Right renal cortex interstitium (tissue), 3 donors: ENCODE measurements around the gene MRPL12. TPM values are rescaled to one million over a fixed set of nuclear protein-coding genes. Genes with fewer than 3 reads are reported as not detected.

Experiments
- DNase-seq, 3 donors: peaks; one replicate each; pipeline ENCODE4 v3.0.0-alpha.2; 2013; ENCODE audit warnings: low read depth in 3 of 3, low spot score in 2 of 3
- polyA plus RNA-seq, 3 donors: library from polyadenylated mRNA; unstranded; fragments of 120-200 nt; gene quantifications; one replicate each; pipeline ENCODE4 v1.2.1, GENCODE V29; 2013; ENCODE audit not compliant: insufficient read length in 3 of 3

Gene MRPL12
- polyA plus RNA-seq, 3 donors = 38.3 to 44.0 (median 43.9) TPM

DNA sequence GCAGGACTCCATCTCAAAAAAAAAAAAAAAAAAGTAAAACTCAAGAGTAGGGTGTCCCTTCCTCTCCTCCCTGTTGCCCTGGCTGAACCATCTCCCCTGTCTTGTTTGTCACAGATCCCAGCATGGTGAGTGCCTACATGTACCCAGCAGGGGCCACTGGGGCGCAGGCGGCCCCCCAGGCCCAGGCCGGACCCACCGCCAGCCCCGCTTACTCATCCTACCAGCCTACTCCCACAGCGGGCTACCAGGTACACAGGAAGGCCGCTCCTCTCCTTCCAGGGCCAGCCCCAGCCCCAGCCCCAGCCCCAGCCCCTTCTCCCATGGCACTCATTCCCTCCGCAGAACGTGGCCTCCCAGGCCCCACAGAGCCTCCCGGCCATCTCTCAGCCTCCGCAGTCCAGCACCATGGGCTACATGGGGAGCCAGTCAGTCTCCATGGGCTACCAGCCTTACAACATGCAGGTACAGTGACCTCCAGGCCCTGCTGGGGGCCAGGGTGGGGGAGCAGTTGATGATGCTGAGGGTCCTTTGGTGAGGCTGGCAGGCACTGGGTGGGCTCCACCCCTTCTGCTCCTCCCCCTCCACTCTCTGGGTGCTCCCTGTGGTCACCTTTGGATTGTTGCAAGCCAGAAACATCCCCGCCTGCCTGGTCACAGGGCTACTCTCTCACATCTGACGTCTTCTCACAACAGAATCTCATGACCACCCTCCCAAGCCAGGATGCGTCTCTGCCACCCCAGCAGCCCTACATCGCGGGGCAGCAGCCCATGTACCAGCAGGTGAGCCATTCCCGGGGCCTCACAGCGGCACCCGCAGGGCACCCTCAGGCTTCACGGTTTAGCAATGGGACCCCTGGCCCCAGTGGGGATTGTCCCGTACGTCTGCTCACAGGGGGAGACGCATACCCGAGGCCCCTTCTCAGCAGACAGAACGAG is 2.5 kb upstream of the MRPL12 start:
- DNase-seq = no peak

- DNase-seq = no peak
These were observed 1.7 kb upstream of the MRPL12 start for GRCh38 chr17:81701288-81702071.

GRCh38 chr17:81703747-81704654 is 834 bp downstream of the MRPL12 start:
- no peak for DNase-seq

DNA sequence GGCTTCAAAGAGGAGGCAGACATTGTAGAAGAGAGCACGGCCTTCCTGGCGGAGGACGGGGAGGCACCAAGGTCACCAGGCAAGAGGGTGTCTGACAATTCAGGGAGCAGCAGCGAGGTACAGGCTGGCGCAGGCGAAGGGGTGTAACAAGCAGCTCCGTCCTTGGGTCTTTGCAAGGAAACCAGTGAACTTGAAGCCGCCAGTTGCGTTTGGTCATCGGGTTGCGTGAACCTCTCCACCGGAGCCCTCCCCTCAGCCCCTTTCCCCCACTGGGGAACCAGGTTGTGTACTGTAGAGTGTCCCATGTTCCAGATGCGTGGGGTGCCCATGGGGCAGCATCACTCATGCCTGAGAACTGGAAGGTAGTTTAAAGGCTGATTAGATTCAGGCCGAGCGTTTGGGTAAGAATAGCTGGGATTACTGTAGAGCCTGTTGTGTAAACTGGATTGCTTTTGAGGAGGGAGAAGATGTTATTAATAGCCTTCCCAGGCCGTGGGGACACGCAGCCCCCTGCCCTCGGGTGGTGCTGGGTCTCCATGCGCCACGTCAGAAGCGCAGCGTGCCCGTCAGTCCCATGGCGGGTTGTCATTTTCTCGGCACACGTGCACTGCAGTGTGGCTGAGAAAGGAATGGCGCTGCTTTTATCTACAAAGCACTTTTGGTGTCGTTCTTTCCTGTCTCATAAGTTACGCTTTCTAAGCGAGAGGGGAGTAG is 2.5 kb downstream of the MRPL12 start:
- no peak for DNase-seq

DNA sequence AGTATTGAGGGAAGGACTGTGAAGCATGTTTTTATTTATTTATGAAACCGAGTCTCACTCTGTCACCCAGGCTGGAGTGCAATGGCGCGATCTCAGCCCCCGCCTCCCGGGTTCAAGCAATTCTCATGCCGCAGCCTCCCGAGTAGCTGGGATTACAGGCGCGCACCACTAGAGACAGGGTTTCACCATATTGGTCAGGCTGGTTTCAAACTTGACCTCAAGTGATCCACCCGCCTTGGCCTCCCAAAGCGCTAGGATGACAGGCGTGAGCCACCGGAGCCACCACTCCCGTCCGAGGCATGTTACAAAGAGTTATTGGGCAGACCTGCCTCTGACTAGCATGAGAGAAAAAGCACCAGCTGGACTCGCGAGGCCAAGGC is 3.1 kb downstream of the MRPL12 start:
- DNase-seq = no peak

GRCh38 chr17:81706757-81707624 is 3.8 kb downstream of the MRPL12 start:
- DNase-seq = no peak

DNA sequence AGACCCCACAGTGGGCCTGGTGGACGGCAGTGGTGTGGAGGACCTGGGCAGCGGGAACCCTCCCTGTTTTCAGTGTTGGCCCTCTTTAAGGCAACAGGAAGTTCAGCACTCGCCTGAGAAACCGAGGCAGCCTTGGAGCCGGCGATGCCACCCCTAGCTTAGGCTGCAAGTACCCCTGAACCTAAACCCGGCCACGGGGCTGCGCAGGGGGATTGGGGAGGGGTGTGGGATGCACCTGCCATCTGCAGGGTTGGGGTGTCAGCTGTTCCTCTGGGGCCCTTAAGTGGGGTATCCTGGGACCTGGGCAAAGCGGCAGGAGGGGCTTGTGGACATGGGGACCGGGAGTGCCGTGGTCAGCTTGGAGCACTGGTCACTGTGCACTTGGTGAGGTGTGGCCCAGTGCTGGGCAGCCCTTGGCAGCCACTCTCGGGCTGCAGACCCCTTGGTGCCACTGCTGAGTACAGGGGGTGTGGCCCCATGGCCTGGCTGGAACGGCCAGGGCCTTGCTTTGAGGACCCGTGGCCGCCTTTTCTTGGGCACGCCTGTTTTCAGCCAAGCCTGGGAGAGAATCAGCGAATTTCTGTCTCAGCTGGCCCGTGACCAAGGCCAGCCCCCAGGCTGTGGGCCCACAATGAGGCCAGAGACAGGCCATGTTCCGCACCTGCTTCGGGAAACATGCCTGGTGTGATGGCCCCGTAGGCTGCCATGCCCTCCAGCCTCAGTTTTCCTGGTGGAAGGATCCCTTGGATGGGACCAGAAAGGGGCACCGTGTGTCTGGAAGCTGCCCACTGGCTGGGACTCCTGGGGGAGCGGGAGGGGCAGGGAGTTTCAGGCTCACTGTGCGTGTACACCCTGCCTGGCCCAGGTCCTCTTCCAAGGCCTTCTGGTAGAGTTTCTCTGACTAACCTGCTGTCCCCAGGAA is 4.8 kb downstream of the MRPL12 start:
- DNase-seq = no peak

DNA sequence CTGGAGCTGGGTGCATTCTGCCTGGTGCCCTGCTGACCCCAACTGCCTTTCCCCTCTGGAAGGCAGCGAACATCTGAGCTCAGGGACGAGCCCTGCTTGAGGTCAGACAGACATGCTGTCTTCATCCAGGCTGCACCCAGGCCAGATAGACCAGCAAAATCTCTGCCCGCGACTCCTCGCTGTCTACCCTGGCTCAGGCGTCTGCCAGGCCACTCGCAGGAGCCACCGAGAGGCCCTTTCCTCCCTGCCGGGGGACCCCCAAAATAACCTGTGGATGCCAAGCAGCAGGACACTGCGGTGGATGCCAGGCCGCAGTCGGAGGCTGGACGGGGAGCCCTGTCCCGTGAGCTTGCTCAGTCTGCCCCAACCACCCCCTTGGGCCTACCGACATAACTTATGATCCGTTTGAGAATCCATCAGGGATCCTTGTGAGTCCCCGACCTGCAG is 5.6 kb downstream of the MRPL12 start:
- no peak for DNase-seq

DNA sequence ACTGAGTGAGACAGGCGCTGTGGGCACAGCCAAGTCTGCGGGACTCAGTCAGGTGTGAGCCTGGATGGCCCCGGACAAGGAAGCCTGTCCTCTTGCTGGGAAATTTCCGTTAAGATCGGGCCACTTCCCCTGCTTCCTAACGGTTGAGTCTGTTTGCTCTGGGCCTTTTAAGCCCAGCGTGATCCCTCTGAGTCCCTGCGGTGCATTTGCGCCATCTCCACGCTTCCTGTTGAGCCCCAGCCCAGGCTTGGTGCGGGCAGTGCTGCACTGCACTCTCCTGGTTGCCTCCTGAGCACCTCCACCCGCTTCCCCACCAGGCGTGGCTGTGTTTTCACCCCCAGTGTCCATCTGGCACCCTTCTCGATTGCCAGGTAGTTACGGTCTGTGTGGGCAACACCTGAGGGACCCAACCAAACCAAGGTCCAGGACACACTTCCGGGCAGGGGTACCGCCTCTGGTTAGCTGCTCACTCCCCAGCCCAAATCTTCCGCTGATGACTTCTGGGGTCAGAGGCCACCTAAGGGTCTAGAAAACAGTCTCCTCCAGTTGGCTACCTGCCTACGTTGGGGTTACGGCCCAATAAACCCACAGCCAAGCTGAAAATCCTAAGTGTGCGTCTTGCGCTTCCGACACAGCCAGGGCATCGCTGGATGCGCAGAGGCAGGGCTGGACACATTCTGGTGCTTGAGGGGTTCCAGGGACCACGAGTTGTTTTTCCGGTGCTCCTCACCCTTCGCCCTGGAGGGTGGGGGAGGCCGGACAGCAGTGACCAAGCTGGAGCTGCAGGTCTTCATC is 7.5 kb downstream of the MRPL12 start:
- no peak for DNase-seq

GRCh38 chr17:81711814-81712467 is 8.8 kb downstream of the MRPL12 start, which contains the start of gene SLC25A10:
TSS of gene SLC25A10 (plus strand) at chr17:81712284. CDS start at chr17:81712427, 143 bp downstream.
- DNase-seq = no peak

- DNase-seq = no peak
These were observed 9.4 kb downstream of the MRPL12 start for GRCh38 chr17:81712468-81713003.

GRCh38 chr17:81713004-81713555 is 9.9 kb downstream of the MRPL12 start:
- DNase-seq = no peak

DNA sequence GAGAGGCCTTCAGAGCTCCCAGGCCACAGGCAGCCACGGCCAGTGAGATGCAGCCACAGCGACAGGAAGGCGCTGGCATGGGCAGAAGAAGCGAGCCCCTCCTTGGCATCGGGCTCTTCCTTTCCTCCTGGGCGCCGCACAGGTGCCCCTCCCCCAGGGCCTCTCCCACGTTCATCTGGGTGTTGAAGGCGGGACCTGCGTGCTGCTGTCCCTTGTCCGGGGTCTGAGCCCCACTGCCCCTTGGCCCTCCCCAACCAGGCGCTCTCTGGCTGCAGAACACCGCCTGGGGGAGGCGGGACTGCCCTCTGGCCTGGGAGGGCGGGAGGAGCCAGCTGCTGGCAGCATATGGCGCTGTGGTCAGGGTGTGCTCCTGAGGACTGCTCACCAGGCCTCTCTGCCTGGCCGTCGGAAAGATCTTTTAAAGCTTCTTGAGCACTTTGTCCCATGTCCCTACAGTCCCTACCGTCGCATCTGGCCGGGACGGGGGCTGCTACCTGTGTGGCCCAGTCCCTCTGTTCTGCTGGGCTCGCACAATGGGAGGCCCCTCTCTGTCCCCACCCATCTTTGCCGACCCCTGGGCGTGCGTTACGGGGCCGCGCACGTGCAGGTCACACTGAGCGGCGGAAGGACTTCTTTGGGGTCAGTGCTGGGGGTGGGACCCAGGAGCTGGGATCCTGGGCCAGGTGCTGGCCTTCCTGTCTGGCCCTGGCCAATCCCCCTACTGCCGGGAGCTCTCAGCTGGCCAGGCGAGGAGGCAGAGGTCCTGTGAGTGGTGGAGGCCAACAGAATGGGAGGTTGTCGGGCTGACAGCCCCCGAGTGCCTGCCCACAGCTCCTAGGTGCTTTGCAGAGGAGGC is 10.6 kb downstream of the MRPL12 start:
- no peak for DNase-seq

- DNase-seq = no peak
These were observed 11.4 kb downstream of the MRPL12 start for GRCh38 chr17:81714412-81715106.
